SIG-M5 treated with dmso at 0.1 percent for 504 hours (cell line): ENCODE results near the gene GNPTAB.

ENCODE experiments used
- DNase-seq: peaks from one replicate; lab custom pipeline; 2025; ENCODE audit not compliant: unreplicated experiment; lab: John Stamatoyannopoulos, UW

The GNPTAB gene

GRCh38 chr12:101697930-101698799, 132.6 kb downstream of the GNPTAB start:
- DNase-seq: peak; percentile 57

GRCh38 chr12:101697197-101697929, 133.4 kb downstream of the GNPTAB start, which contains the start of gene CHPT1:
CHPT1 (plus strand) TSS chr12:101697640; CDS start chr12:101697862, 222 bp downstream.
- peak; percentile 54 for DNase-seq

GRCh38 chr12:101696251-101697196, 134.2 kb downstream of the GNPTAB start:
- DNase-seq: peak; percentile 88

GRCh38 chr12:101695706-101696105, 135.1 kb downstream of the GNPTAB start:
- no peak for DNase-seq
